Measurements from ENCODE around the gene ACAT1. TPM values are rescaled to one million over a fixed set of nuclear protein-coding genes. Genes with fewer than 3 reads are reported as not detected.

The ACAT1 gene
- total RNA-seq, 2 experiments from 2014 or later: 13.8 to 18.5 TPM

- Histone ChIP-seq H3K4me3 (ENCODE audit: low read length) (no peak overlapping the region), H3K27me3 (ENCODE audit: control insufficient read depth in 1 of 2, insufficient read depth in 2 of 2, low read length in 2 of 2) (no peaks in the 10 kb centered on the region), H3K36me3 (ENCODE audit: insufficient read depth, low read length) (peaks cover 62% of the 10 kb centered on the region), H3K4me1 (ENCODE audit: insufficient read depth, low read length) (no peaks in the 10 kb centered on the region), H3K9me3 (ENCODE audit: control insufficient read depth in 1 of 2, insufficient read depth in 1 of 2, low read length in 2 of 2) (no peaks in the 10 kb centered on the region), H3K27ac (ENCODE audit: low read depth in 1 of 2, low read length in 2 of 2) (no peak overlapping the region)
- Mint-ChIP-seq H3K27me3 (no peaks in the 10 kb centered on the region), H3K4me1 (ENCODE audit: low read depth) (no peaks in the 10 kb centered on the region), H3K27ac (peak overlapping the region; percentile 30), H3K9me3 (no peaks in the 10 kb centered on the region), H3K36me3 (ENCODE audit: low read depth) (peaks cover 70% of the 10 kb centered on the region), H3K4me3 (no peak overlapping the region)
- CTCF ChIA-PET: no interaction called here
- POLR2A ChIA-PET: interaction anchor here (1.1 kb wide), 1 partner anchor 9 kb away, joined by 3 read pairs; no protein-coding TSS in a partner anchor
- ATAC-seq (ENCODE audit: poor library complexity) (no peak), DNase-seq (no peak)
- TF ChIP-seq CTCF (IDR thresholded peaks at IDR 0.05): no peak
- intact Hi-C loops (cut with DNase I, micrococcal nuclease): no loop called here
Observed at GRCh38 chr11:108092134-108092533, 29.2 kb upstream of the ACAT1 start.

GRCh38 chr11:108093128-108093904 lies 28.1 kb upstream of the ACAT1 start:
- Mint-ChIP-seq H3K27ac (peak overlapping the region; percentile 31), H3K36me3 (ENCODE audit: low read depth) (peaks cover 80% of the 10 kb centered on the region), H3K27me3 (no peaks in the 10 kb centered on the region), H3K9me3 (no peaks in the 10 kb centered on the region), H3K4me1 (ENCODE audit: low read depth) (no peaks in the 10 kb centered on the region), H3K4me3 (no peak overlapping the region)
- Histone ChIP-seq H3K36me3 (ENCODE audit: insufficient read depth, low read length) (peaks cover 73% of the 10 kb centered on the region), H3K27me3 (ENCODE audit: control insufficient read depth in 1 of 2, insufficient read depth in 2 of 2, low read length in 2 of 2) (no peaks in the 10 kb centered on the region), H3K27ac (ENCODE audit: low read depth in 1 of 2, low read length in 2 of 2) (no peak overlapping the region), H3K4me3 (ENCODE audit: low read length) (no peak overlapping the region), H3K4me1 (ENCODE audit: insufficient read depth, low read length) (no peaks in the 10 kb centered on the region), H3K9me3 (ENCODE audit: control insufficient read depth in 1 of 2, insufficient read depth in 1 of 2, low read length in 2 of 2) (no peaks in the 10 kb centered on the region)
- CTCF ChIA-PET: no interaction called here
- no peak for ATAC-seq (ENCODE audit: poor library complexity)
- POLR2A ChIA-PET: no interaction called here
- no peak for DNase-seq
- intact Hi-C loops (cut with DNase I, micrococcal nuclease): no loop called here
- no peak for TF ChIP-seq CTCF (IDR thresholded peaks at IDR 0.05)

- Mint-ChIP-seq H3K27me3 (no peaks in the 10 kb centered on the region), H3K4me1 (ENCODE audit: low read depth) (no peaks in the 10 kb centered on the region), H3K27ac (no peak overlapping the region), H3K9me3 (no peaks in the 10 kb centered on the region), H3K36me3 (ENCODE audit: low read depth) (peaks cover 75% of the 10 kb centered on the region), H3K4me3 (no peak overlapping the region)
- Histone ChIP-seq H3K36me3 (ENCODE audit: insufficient read depth, low read length) (peaks cover 69% of the 10 kb centered on the region), H3K27me3 (ENCODE audit: control insufficient read depth in 1 of 2, insufficient read depth in 2 of 2, low read length in 2 of 2) (no peaks in the 10 kb centered on the region), H3K4me1 (ENCODE audit: insufficient read depth, low read length) (no peaks in the 10 kb centered on the region), H3K9me3 (ENCODE audit: control insufficient read depth in 1 of 2, insufficient read depth in 1 of 2, low read length in 2 of 2) (no peaks in the 10 kb centered on the region), H3K4me3 (ENCODE audit: low read length) (no peak overlapping the region), H3K27ac (ENCODE audit: low read depth in 1 of 2, low read length in 2 of 2) (no peak overlapping the region)
- ATAC-seq (ENCODE audit: poor library complexity): no peak
- DNase-seq: no peak
- no peak for TF ChIP-seq CTCF (IDR thresholded peaks at IDR 0.05)
- CTCF ChIA-PET: interaction anchor here (1.2 kb wide), 1 partner anchor 13 kb away, joined by 3 read pairs; no protein-coding TSS in a partner anchor
- intact Hi-C loops (cut with DNase I, micrococcal nuclease): no loop called here
- POLR2A ChIA-PET: no interaction called here
Observed at GRCh38 chr11:108097179-108097578, 24.2 kb upstream of the ACAT1 start.

Data from CD4-positive, alpha-beta T cell (primary cell).